ENCODE measurements around the gene LENG1. TPM values are rescaled to one million over a fixed set of nuclear protein-coding genes. Genes with fewer than 3 reads are reported as not detected.

The LENG1 gene
- total and polyA plus RNA-seq, 9 of the 15 experiments (the other 6 are each of a cell fraction or from before 2014, with no cell fraction given): 0.30 to 10.5 (median 4.7) TPM

DNA sequence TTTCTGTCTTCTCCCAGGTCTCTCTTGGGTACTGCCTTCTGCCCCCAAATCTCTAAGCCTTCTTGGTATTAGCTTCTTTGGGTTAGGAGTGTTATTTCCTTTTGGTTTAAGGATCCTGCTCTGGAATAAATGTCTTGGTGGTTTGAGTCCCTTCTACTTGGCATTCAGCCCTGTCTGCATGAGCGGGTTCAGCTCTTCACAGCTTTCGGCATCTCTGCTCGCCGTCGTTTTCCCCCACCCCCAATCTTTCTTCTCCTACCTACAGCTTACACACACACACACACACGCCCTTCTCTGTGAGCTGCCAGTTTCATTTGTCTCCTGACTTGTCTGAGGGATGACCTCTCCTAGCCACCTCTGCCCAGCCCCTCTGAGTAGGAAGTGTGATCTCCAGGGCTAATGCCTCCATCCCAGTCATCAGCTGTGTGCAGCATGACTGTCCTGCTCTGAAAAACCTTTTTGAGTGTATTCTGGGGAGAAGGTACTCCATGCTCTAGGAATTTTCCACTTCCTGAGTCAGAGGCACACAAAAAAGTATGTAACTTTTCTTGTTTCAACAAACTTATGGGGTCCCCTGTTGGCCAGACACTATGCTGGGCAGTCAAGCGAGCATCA, 17.2 kb downstream of the LENG1 start:
- Histone ChIP-seq H3K36me3 (ENCODE audit: control insufficient read depth, insufficient read depth, low read length) (peaks cover 86% of the 10 kb centered on the region), H3K4me2 (ENCODE audit: insufficient read depth, low read length) (no peak overlapping the region), H3K4me1 (replicated peaks in 1 of 2; ENCODE audit: control insufficient read depth in 2 of 2, insufficient read depth in 2 of 2, low read length in 2 of 2) (peaks cover 10 to 25% of the 10 kb centered on the region in 2 experiments; a peak in 4 of 5 replicates), H3K9me3 (replicated peaks; ENCODE audit: control insufficient read depth, insufficient read depth, low read depth, low read length) (no peaks in the 10 kb centered on the region), H3K27ac (ENCODE audit: extremely low read depth, low read depth, low read length) (no peak overlapping the region), H3K9me1 (ENCODE audit: control insufficient read depth, insufficient read depth, low read length) (peaks cover 16% of the 10 kb centered on the region), H3K27me3 (ENCODE audit: control insufficient read depth in 2 of 2, insufficient read depth in 2 of 2, low read length in 2 of 2) (no peaks in the 10 kb centered on the region), H3K4me3 (no peak overlapping the region), H2AFZ (ENCODE audit: low read depth, low read length) (no peak overlapping the region), H4K20me1 (replicated peaks; ENCODE audit: control insufficient read depth, insufficient read depth, low read length) (peaks cover 26% of the 10 kb centered on the region), H3K79me2 (ENCODE audit: control insufficient read depth, insufficient read depth, low read length) (peaks cover 52% of the 10 kb centered on the region), H3K9ac (ENCODE audit: insufficient read depth in 1 of 2, low read depth in 2 of 2, low read length in 2 of 2) (no peak overlapping the region)
- BruUV-seq (replicated peaks): no TSS peak
- intact Hi-C loops (cut with micrococcal nuclease) (no loop called here), in situ Hi-C loops (cut with MboI) (no loop called here)
- 89% methylated on average over 7 of the region's 7 CpGs for WGBS (ENCODE audit: insufficient coverage, low coverage, missing lambda C conversion rate)
- FAIRE-seq (no peak), ATAC-seq (no peak), DNase-seq (ENCODE audit: extremely low read depth in 1 of 4, low spot score in 3 of 4) (no peak)
- ChIA-PET POLR2A (interaction anchor here (1.4 kb wide), 1 partner anchor 16 kb away, joined by 3 read pairs; no protein-coding TSS in a partner anchor), CTCF (ENCODE audit: low intra/inter-chr PET ratio) (no interaction called here)
- TF ChIP-seq POLR2AphosphoS2 (IDR thresholded peaks at IDR 0.05; ENCODE audit: low read length): no peak
- no peak for TF ChIP-seq KAT2B (IDR thresholded peaks at IDR 0.05; ENCODE audit: low read depth, low read length)

GRCh38 chr19:54141356-54141755, 18.2 kb downstream of the LENG1 start:
- Histone ChIP-seq H3K9me3 (replicated peaks; ENCODE audit: control insufficient read depth, insufficient read depth, low read depth, low read length) (no peaks in the 10 kb centered on the region), H3K4me1 (replicated peaks in 1 of 2; ENCODE audit: control insufficient read depth in 2 of 2, insufficient read depth in 2 of 2, low read length in 2 of 2) (peaks cover 10 to 25% of the 10 kb centered on the region in 2 experiments; a peak in 4 of 5 replicates), H2AFZ (ENCODE audit: low read depth, low read length) (no peak overlapping the region), H3K27me3 (ENCODE audit: control insufficient read depth in 2 of 2, insufficient read depth in 2 of 2, low read length in 2 of 2) (no peaks in the 10 kb centered on the region), H3K27ac (ENCODE audit: extremely low read depth, low read depth, low read length) (no peak overlapping the region), H3K36me3 (ENCODE audit: control insufficient read depth, insufficient read depth, low read length) (peaks cover 77% of the 10 kb centered on the region), H4K20me1 (replicated peaks; ENCODE audit: control insufficient read depth, insufficient read depth, low read length) (peaks cover 26% of the 10 kb centered on the region), H3K9me1 (ENCODE audit: control insufficient read depth, insufficient read depth, low read length) (peaks cover 16% of the 10 kb centered on the region), H3K4me2 (ENCODE audit: insufficient read depth, low read length) (no peak overlapping the region), H3K4me3 (no peak overlapping the region), H3K79me2 (ENCODE audit: control insufficient read depth, insufficient read depth, low read length) (peaks cover 52% of the 10 kb centered on the region), H3K9ac (ENCODE audit: insufficient read depth in 1 of 2, low read depth in 2 of 2, low read length in 2 of 2) (no peak overlapping the region)
- POLR2A ChIA-PET: interaction anchor here (1.1 kb wide), 1 partner anchor 14 kb away, joined by 3 read pairs; no protein-coding TSS in a partner anchor
- ATAC-seq (no peak), FAIRE-seq (no peak), DNase-seq (ENCODE audit: extremely low read depth in 1 of 4, low spot score in 3 of 4) (no peak)
- 95% methylated on average over 3 of the region's 3 CpGs for WGBS (ENCODE audit: insufficient coverage, low coverage, missing lambda C conversion rate)
- intact Hi-C loops (cut with micrococcal nuclease): no loop called here
- no TSS peak for BruUV-seq (replicated peaks)
- in situ Hi-C loops (cut with MboI): no loop called here
- CTCF ChIA-PET (ENCODE audit: low intra/inter-chr PET ratio): no interaction called here
- TF ChIP-seq TAF1 (IDR thresholded peaks at IDR 0.05; ENCODE audit: control insufficient read depth, extremely low read depth, insufficient read depth, low read length, severe bottlenecking): no peak
- no peak for TF ChIP-seq GATAD2A (IDR thresholded peaks at IDR 0.05)
- TF ChIP-seq SMARCB1 (IDR thresholded peaks at IDR 0.05; ENCODE audit: insufficient read length, low read depth): no peak
- TF ChIP-seq, protein P1, sequence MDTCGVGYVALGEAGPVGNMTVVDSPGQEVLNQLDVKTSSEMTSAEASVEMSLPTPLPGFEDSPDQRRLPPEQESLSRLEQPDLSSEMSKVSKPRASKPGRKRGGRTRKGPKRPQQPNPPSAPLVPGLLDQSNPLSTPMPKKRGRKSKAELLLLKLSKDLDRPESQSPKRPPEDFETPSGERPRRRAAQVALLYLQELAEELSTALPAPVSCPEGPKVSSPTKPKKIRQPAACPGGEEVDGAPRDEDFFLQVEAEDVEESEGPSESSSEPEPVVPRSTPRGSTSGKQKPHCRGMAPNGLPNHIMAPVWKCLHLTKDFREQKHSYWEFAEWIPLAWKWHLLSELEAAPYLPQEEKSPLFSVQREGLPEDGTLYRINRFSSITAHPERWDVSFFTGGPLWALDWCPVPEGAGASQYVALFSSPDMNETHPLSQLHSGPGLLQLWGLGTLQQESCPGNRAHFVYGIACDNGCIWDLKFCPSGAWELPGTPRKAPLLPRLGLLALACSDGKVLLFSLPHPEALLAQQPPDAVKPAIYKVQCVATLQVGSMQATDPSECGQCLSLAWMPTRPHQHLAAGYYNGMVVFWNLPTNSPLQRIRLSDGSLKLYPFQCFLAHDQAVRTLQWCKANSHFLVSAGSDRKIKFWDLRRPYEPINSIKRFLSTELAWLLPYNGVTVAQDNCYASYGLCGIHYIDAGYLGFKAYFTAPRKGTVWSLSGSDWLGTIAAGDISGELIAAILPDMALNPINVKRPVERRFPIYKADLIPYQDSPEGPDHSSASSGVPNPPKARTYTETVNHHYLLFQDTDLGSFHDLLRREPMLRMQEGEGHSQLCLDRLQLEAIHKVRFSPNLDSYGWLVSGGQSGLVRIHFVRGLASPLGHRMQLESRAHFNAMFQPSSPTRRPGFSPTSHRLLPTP (IDR thresholded peaks at IDR 0.05; ENCODE audit: borderline replicate concordance, extremely low read depth, insufficient read length): no peak
- no peak for TF ChIP-seq ZZZ3 (IDR thresholded peaks at IDR 0.05)
- no peak for TF ChIP-seq TGIF2 (CRISPR knock-in tag; IDR thresholded peaks at IDR 0.05)
- TF ChIP-seq RFX5 (IDR thresholded peaks at IDR 0.05; ENCODE audit: low read depth, low read length): no peak
- TF ChIP-seq, protein P2, sequence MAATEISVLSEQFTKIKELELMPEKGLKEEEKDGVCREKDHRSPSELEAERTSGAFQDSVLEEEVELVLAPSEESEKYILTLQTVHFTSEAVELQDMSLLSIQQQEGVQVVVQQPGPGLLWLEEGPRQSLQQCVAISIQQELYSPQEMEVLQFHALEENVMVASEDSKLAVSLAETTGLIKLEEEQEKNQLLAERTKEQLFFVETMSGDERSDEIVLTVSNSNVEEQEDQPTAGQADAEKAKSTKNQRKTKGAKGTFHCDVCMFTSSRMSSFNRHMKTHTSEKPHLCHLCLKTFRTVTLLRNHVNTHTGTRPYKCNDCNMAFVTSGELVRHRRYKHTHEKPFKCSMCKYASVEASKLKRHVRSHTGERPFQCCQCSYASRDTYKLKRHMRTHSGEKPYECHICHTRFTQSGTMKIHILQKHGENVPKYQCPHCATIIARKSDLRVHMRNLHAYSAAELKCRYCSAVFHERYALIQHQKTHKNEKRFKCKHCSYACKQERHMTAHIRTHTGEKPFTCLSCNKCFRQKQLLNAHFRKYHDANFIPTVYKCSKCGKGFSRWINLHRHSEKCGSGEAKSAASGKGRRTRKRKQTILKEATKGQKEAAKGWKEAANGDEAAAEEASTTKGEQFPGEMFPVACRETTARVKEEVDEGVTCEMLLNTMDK (IDR thresholded peaks at IDR 0.05; ENCODE audit: borderline replicate concordance, insufficient read depth, low read depth, low read length, poor library complexity, severe bottlenecking): no peak

Measured in K562 (cell line).